PC-3 (cell line): Measurements from ENCODE around the gene RET. TPM values are rescaled to one million over a fixed set of nuclear protein-coding genes. Genes with fewer than 3 reads are reported as not detected.

Experiments used
- ATAC-seq: fragments of 200-7000 bp; cut with Tn5 transposase; 2 replicates; pipeline ENCODE4 v1.9.1; 2020; ENCODE audit warnings: mild to moderate bottlenecking, moderate library complexity
- BruUV-seq: library from RNA; stranded (reverse); fragments of 400-500 nt; replicated peaks from 2 replicates; lab custom pipeline; 2021; lab: Mats Ljungman, UMichigan
- CTCF ChIA-PET: fragments of 300-600 bp; sonication (Branson Sonifier 250); formaldehyde crosslinking; loops from one replicate; lab custom pipeline; 2022; ENCODE audit warnings: antibody characterized with exemption; lab: Charles Lee
- POLR2A ChIA-PET: fragments of 300-600 bp; sonication (Branson Sonifier 250); formaldehyde crosslinking; loops from one replicate; lab custom pipeline; 2022; ENCODE audit warnings: antibody characterized with exemption; ENCODE audit not compliant: unreplicated experiment; lab: Charles Lee
- DNase-seq: peaks from one replicate; pipeline ENCODE4 v3.0.0-alpha.2; 2015
- H2AFZ ChIP-seq: fragments of 300-600 bp; sonication (generic); 2 replicates; pipeline ENCODE4 v1.6.0; 2016; ENCODE audit warnings: antibody characterized with exemption, low read length
- H3F3A ChIP-seq: fragments of 300-600 bp; sonication (generic); one replicate; pipeline ENCODE4 v1.6.0; 2017; ENCODE audit warnings: antibody characterized with exemption, low read length, control low read depth, mild to moderate bottlenecking; ENCODE audit not compliant: unreplicated experiment
- H3K27ac ChIP-seq: fragments of 300-600 bp; sonication (generic); 2 replicates; pipeline ENCODE4 v1.5.1; 2016; ENCODE audit warnings: mild to moderate bottlenecking, low read length
- H3K27me3 ChIP-seq: fragments of 300-600 bp; sonication (generic); 2 replicates; pipeline ENCODE4 v1.6.1; 2016; ENCODE audit warnings: low read length, mixed read lengths
- H3K36me3 ChIP-seq: fragments of 300-600 bp; sonication (generic); 2 replicates; pipeline ENCODE4 v1.6.1; 2016; ENCODE audit warnings: low read depth, mixed run types, low read length, mixed read lengths
- H3K4me1 ChIP-seq: fragments of 300-600 bp; sonication (generic); 2 replicates; pipeline ENCODE4 v1.5.1; 2016; ENCODE audit warnings: low read length; ENCODE audit not compliant: insufficient read depth
- H3K4me2 ChIP-seq: fragments of 300-600 bp; sonication (generic); 2 replicates; pipeline ENCODE4 v1.6.0; 2016; ENCODE audit warnings: low read length
- H3K4me3 ChIP-seq: fragments of 300-600 bp; sonication (generic); 2 replicates; pipeline ENCODE4 v1.5.1; 2016; ENCODE audit warnings: mild to moderate bottlenecking, low read length, mixed read lengths
- H3K79me2 ChIP-seq: fragments of 300-600 bp; sonication (generic); 2 replicates; pipeline ENCODE4 v1.6.1; 2017; ENCODE audit warnings: low read length, mixed read lengths
- H3K9ac ChIP-seq: fragments of 300-600 bp; sonication (generic); 2 replicates; pipeline ENCODE4 v1.6.0; 2016; ENCODE audit warnings: mild to moderate bottlenecking, low read length
- H3K9me2 ChIP-seq: fragments of 300-600 bp; sonication (generic); replicated peaks from 2 replicates; pipeline ENCODE4 v1.6.1; 2016; ENCODE audit warnings: mixed run types, low read length, mixed read lengths
- H3K9me3 ChIP-seq: fragments of 300-600 bp; sonication (generic); 2 replicates; pipeline ENCODE4 v1.6.1; 2016; ENCODE audit warnings: low read length, mixed read lengths
- H4K20me1 ChIP-seq: fragments of 300-600 bp; sonication (generic); 2 replicates; pipeline ENCODE4 v1.6.1; 2016; ENCODE audit warnings: low read length, mixed read lengths
- CTCF ChIP-seq: fragments of 300-600 bp; sonication (generic); conservative IDR thresholded peaks from 2 replicates; pipeline ENCODE4 v1.5.1; 2017; ENCODE audit warnings: antibody characterized with exemption, low read depth, mild to moderate bottlenecking, low read length
- EZH2 ChIP-seq: fragments of 300-600 bp; sonication (generic); IDR thresholded peaks from one replicate; pipeline ENCODE4 v1.6.1; 2017; ENCODE audit warnings: antibody characterized with exemption, mild to moderate bottlenecking, low read length; ENCODE audit not compliant: unreplicated experiment
- EZH2phosphoT487 ChIP-seq: fragments of 300-600 bp; sonication (generic); IDR thresholded peaks from 2 replicates; pipeline ENCODE4 v1.6.1; 2018; ENCODE audit warnings: mild to moderate bottlenecking, antibody characterized with exemption, low read length, borderline replicate concordance
- intact Hi-C: fragments of 100-400 bp; cut with micrococcal nuclease; formaldehyde crosslinking; loops from 2 replicates; pipeline ENCODE4 v1.9.0; 2023
- total RNA-seq: library from RNA; depleted of rRNA; stranded (reverse); fragments of >200 nt; gene quantifications from 2 replicates; pipeline ENCODE4 v1.2.3, GENCODE V29; 2014

The RET gene
- total RNA-seq, 1 experiment from 2014 or later = not detected

DNA sequence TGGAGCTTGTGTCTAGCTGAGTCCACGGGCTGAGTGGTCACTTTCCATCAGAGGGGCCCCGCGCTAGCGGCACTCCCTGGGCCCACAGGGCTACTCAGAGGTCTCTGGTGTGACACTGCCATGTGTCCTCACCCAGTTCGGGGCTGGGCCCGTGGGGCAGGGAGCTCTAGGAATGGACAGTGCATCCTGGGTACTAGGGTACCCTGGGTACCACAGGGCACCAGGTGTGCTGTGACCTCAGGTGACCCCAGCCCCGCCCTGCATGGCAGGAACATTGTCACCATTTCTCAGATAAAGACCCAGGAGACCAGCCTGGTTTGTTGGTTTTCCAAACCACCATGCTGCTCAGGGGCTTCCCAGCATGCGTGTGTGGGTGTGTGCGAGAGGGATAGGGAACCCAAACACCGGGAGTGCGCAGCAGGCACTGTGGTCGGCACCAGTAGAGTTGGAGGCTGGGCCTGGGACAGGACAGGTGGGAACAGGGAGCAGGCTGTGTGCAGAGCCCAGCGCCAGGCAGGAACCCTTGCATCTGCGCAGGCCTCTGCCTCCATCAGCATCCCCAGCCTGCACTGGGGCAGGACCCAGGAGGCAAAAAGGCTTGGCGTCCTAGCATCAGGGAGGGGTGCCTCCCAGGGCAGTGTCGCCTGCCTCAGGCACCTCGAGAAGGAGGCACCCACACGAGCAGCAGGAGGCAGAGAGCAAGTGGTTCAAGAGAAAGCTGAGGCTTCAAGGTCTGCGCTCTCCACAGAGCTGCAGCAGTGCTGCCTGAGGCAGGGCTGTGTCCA is 42.0 kb downstream of the RET start:
- Histone ChIP-seq H3K9me2 (no peaks in the 10 kb centered on the region), H3K27me3 (no peaks in the 10 kb centered on the region), H3K79me2 (no peaks in the 10 kb centered on the region), H3K27ac (no peak overlapping the region), H3K9me3 (no peaks in the 10 kb centered on the region), H3K9ac (no peak overlapping the region), H2AFZ (no peak overlapping the region), H4K20me1 (no peaks in the 10 kb centered on the region), H3K4me3 (no peak overlapping the region), H3K4me2 (no peak overlapping the region), H3F3A (no peaks in the 10 kb centered on the region), H3K36me3 (no peaks in the 10 kb centered on the region), H3K4me1 (no peaks in the 10 kb centered on the region)
- ATAC-seq (no peak), DNase-seq (no peak)
- TF ChIP-seq EZH2phosphoT487 (no peak), CTCF (no peak), EZH2 (no peak)
- CTCF ChIA-PET = no interaction called here
- intact Hi-C loops = no loop called here
- POLR2A ChIA-PET = no interaction called here
- BruUV-seq = no TSS peak

GRCh38 chr10:43119416-43120115 is 42.7 kb downstream of the RET start:
- no peaks in the 10 kb centered on the region for H3F3A ChIP-seq
- ATAC-seq = no peak
- CTCF ChIA-PET = no interaction called here

More at GRCh38 chr10:43119416-43120115, 42.7 kb downstream of the RET start:
- intact Hi-C loops = no loop called here
- Histone ChIP-seq H4K20me1 (no peaks in the 10 kb centered on the region), H3K27ac (no peak overlapping the region), H3K79me2 (no peaks in the 10 kb centered on the region), H2AFZ (no peak overlapping the region), H3K9ac (no peak overlapping the region), H3K36me3 (no peaks in the 10 kb centered on the region), H3K4me2 (no peak overlapping the region), H3K4me1 (no peaks in the 10 kb centered on the region), H3K9me3 (no peaks in the 10 kb centered on the region), H3K9me2 (no peaks in the 10 kb centered on the region), H3K27me3 (no peaks in the 10 kb centered on the region), H3K4me3 (no peak overlapping the region)
- POLR2A ChIA-PET = no interaction called here
- TF ChIP-seq CTCF (no peak), EZH2 (no peak), EZH2phosphoT487 (no peak)
- no TSS peak for BruUV-seq
- DNase-seq = no peak
